ENCODE results near the gene ATXN1. TPM values are rescaled to one million over a fixed set of nuclear protein-coding genes. Genes with fewer than 3 reads are reported as not detected.

ATXN1 gene
- total and polyA plus RNA-seq, 2 of the 8 experiments (the other 6 are each of a cell fraction or from before 2014, with no cell fraction given): 1.6 to 4.0 TPM

DNA sequence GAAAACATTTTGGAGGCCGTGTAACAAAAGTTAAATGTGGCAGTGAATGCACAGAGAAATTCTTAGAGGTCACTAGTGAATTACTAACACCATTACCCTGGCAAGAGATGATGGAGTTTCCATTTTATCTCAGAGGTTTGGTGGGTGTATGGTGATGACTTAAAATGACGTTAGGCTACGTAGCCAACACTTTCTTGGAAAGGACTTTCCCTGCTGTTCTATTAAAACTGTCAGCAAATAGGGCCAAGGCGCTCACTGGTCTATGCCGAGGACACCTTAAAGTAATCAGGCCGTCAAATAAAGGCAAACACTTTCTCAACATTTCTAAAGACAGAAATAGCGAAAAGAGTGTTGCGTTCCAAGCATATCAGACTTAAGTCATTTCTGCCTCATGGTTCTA is 362.1 kb downstream of the ATXN1 start:
- no peak for DNase-seq (ENCODE audit: low read depth in 1 of 2, low spot score in 2 of 2)
- H3K27me3 ChIP-seq (replicated peaks in 1 of 4; ENCODE audit: control insufficient read depth in 3 of 4, extremely low read depth in 1 of 4, insufficient read depth in 3 of 4, low read length in 3 of 4): no peaks in the 10 kb centered on the region
- H2BK5ac ChIP-seq (ENCODE audit: low read depth, low read length): no peak overlapping the region
- no peak overlapping the region for H4K91ac ChIP-seq (replicated peaks; ENCODE audit: insufficient read length, low read length)
- H3K18ac ChIP-seq (ENCODE audit: extremely low read depth, low read length): no peak overlapping the region
- H3K56ac ChIP-seq (replicated peaks; ENCODE audit: insufficient read length, low read depth, low read length): no peak overlapping the region
- H2BK12ac ChIP-seq (ENCODE audit: low read depth, low read length): no peak overlapping the region
- 92% methylated on average over 8 of the region's 8 CpGs; no CpG with 5 or more reads in 1 of the 2 experiments for WGBS, 2 experiments (ENCODE audit: extremely low coverage in 1 of 2, insufficient coverage in 1 of 2, insufficient read length in 1 of 2, insufficient replicate concordance in 2 of 2, low coverage in 1 of 2, low lambda C conversion rate in 2 of 2, missing lambda C conversion rate in 1 of 2)
- H3K23ac ChIP-seq (ENCODE audit: insufficient read length): no peak overlapping the region
- no peak overlapping the region for H2BK20ac ChIP-seq (ENCODE audit: low read length)
- H3K4me2 ChIP-seq (ENCODE audit: insufficient read depth in 1 of 2, low read depth in 2 of 2, low read length in 2 of 2): no peak overlapping the region
- H3K4me3 ChIP-seq (ENCODE audit: extremely low read depth in 1 of 4, insufficient read depth in 2 of 4, low read depth in 3 of 4, low read length in 4 of 4): no peak overlapping the region
- H3K23me2 ChIP-seq (ENCODE audit: low read depth, low read length): no peaks in the 10 kb centered on the region
- no peak overlapping the region for H2AK5ac ChIP-seq (ENCODE audit: low read depth, low read length)
- ChIA-PET POLR2A (ENCODE audit: partially characterized antibody) (no interaction called here), CTCF (ENCODE audit: partially characterized antibody) (interaction anchor here (1.5 kb wide), 1 partner anchor 66 kb away, joined by 5 read pairs; no protein-coding TSS in a partner anchor)
- no peak for FAIRE-seq
- no peak overlapping the region for H2BK15ac ChIP-seq (ENCODE audit: low read length)
- H3K79me1 ChIP-seq (ENCODE audit: low read depth, low read length): no peaks in the 10 kb centered on the region
- H3K9ac ChIP-seq (replicated peaks in 1 of 4; ENCODE audit: extremely low read depth in 1 of 4, low read depth in 3 of 4, low read length in 3 of 4): no peak overlapping the region
- H2BK120ac ChIP-seq (replicated peaks; ENCODE audit: low read depth, low read length): no peak overlapping the region
- no peak overlapping the region for H3K27ac ChIP-seq (ENCODE audit: low read depth, low read length)
- H4K20me1 ChIP-seq (replicated peaks in 1 of 2; ENCODE audit: control insufficient read depth in 1 of 2, insufficient read depth in 2 of 2, low read length in 2 of 2): no peaks in the 10 kb centered on the region
- H3K79me2 ChIP-seq (ENCODE audit: control insufficient read depth in 1 of 2, insufficient read depth in 2 of 2, low read length in 2 of 2): no peaks in the 10 kb centered on the region
- no peak for TF ChIP-seq TBP (IDR thresholded peaks at IDR 0.05; ENCODE audit: low read depth, low read length)
- no peak for TF ChIP-seq CEBPB (IDR thresholded peaks at IDR 0.05; ENCODE audit: low read depth, low read length)
- no peak for TF ChIP-seq CHD2 (IDR thresholded peaks at IDR 0.05; ENCODE audit: low read length)
- no peak for TF ChIP-seq SRF (IDR thresholded peaks at IDR 0.05; ENCODE audit: low read depth, low read length)
- TF ChIP-seq JUN (IDR thresholded peaks at IDR 0.05; ENCODE audit: low read depth, low read length): no peak
- TF ChIP-seq RAD21 (IDR thresholded peaks at IDR 0.05 in 1 of 2, conservative IDR thresholded peaks at IDR 0.05 in 1 of 2; ENCODE audit: low read depth in 2 of 2, low read length in 2 of 2): no peak
- TF ChIP-seq POU5F1 (IDR thresholded peaks at IDR 0.05; ENCODE audit: low read depth, low read length): no peak
- TF ChIP-seq ZNF274 (IDR thresholded peaks at IDR 0.05; ENCODE audit: borderline replicate concordance, extremely low read depth, low read length): no peak
- TF ChIP-seq, protein P1, sequence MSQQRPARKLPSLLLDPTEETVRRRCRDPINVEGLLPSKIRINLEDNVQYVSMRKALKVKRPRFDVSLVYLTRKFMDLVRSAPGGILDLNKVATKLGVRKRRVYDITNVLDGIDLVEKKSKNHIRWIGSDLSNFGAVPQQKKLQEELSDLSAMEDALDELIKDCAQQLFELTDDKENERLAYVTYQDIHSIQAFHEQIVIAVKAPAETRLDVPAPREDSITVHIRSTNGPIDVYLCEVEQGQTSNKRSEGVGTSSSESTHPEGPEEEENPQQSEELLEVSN (IDR thresholded peaks at IDR 0.05): no peak
- TF ChIP-seq NRF1 (IDR thresholded peaks at IDR 0.05; ENCODE audit: low read depth, low read length): no peak
- TF ChIP-seq JUND (IDR thresholded peaks at IDR 0.05; ENCODE audit: low read length): no peak
- TF ChIP-seq, protein P2, sequence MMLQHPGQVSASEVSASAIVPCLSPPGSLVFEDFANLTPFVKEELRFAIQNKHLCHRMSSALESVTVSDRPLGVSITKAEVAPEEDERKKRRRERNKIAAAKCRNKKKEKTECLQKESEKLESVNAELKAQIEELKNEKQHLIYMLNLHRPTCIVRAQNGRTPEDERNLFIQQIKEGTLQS (IDR thresholded peaks at IDR 0.05; ENCODE audit: insufficient read depth, low read depth, low read length): no peak
- H2AFZ ChIP-seq (ENCODE audit: low read length): no peak overlapping the region
- H3K14ac ChIP-seq (ENCODE audit: insufficient read length): no peak overlapping the region
- no peak overlapping the region for H4K5ac ChIP-seq (ENCODE audit: insufficient read length, low read depth, low read length)
- H4K8ac ChIP-seq (ENCODE audit: extremely low read depth, insufficient read depth, low read length): no peak overlapping the region
- H3K9me3 ChIP-seq (ENCODE audit: insufficient read depth in 2 of 2, low read depth in 1 of 2, low read length in 1 of 2): no peaks in the 10 kb centered on the region
- no peaks in the 10 kb centered on the region for H3K36me3 ChIP-seq (ENCODE audit: control insufficient read depth in 2 of 4, insufficient read depth in 4 of 4, low read length in 3 of 4)
- no peaks in the 10 kb centered on the region for H3K4me1 ChIP-seq (replicated peaks in 1 of 4; ENCODE audit: control insufficient read depth in 3 of 4, insufficient read depth in 4 of 4, low read length in 3 of 4)
- no peak overlapping the region for H3K4ac ChIP-seq (replicated peaks; ENCODE audit: insufficient read length, low read depth, low read length)
